Measurements from ENCODE around the gene HARS2.
A peak's percentile ranks its signal among the peaks of the same experiment; 100 is the strongest.
"Not testable (repeated sequence)": the region's sequence is repeated elsewhere in the genome, so short reads cannot be mapped to it uniquely, and the experiment has no call there.

Gene HARS2

GRCh38 chr5:140700177-140701144, 9.2 kb downstream of the HARS2 start, which contains the start of gene ZMAT2:
Gene ZMAT2, plus strand, starts transcription at chr5:140700447. Its CDS starts 14 bp downstream, at chr5:140700461.
- DNase-seq: peak; percentile 97

DNA sequence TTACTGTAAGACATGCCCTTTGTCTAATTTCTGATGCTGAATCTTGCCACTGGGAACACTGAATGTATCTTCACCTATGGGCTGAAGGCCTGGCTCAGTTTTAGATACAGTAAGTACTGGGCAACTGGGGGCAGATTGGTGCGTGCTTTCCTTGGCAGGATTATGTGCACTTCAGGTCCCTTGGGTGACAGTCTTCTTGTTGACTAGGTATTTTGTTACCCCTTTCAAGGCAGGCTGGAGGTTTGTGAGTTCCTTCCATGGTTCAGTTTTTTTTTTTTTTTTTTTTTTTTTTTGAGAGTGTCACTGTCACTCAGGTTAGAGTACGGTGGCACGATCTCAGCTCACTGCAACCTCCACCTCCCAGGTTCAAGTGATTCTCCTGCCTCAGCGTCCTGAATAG, 16.6 kb downstream of the HARS2 start:
- DNase-seq: no peak

GRCh38 chr5:140708787-140709186, 17.5 kb downstream of the HARS2 start:
- DNase-seq: not testable (repeated sequence)

GRCh38 chr5:140710899-140711552, 19.8 kb downstream of the HARS2 start:
- DNase-seq: peak; percentile 96

GRCh38 chr5:140711794-140712193, 20.5 kb downstream of the HARS2 start:
- no peak for DNase-seq

GRCh38 chr5:140713562-140714094, 22.4 kb downstream of the HARS2 start:
- no peak for DNase-seq

DNA sequence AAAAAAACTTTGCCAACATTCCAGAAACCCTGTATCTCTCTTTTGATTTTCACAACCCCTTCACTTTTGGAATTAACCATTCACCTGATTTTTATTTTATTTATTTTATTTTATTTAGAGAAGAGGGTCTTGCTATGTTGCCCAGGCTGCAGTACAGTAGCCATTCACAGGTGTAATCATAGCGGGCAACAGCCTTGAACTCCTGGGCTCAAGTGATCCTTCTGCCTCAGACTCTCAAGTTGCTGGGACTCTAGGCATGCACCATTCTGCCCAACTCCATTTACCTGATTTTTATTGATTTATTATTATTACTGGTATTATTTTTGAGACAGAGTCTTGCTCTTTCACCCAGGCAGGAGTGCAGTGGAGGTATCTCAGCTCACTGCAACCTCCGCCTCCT, 25.0 kb downstream of the HARS2 start:
- DNase-seq: not testable (repeated sequence)

DNA sequence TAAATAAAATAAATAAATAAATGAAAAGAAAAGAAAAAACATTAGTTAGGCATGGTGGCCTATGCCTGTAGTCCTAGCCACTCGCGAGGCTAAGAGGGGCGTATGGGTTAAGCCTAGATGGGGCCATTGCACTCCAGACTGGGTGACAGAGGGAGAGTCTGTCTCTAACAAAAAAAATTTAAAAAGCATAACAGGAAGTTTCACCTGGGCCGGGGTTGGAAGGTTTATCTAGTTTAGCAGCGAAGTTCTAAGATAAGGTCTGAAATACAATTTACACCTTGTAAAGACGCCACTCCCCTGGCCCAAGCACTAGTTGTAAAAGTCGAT, 27.0 kb downstream of the HARS2 start:
- DNase-seq: no peak

- DNase-seq: not testable (repeated sequence)
These were observed 29.5 kb downstream of the HARS2 start for GRCh38 chr5:140720738-140721137.

GRCh38 chr5:140721395-140721794, 30.1 kb downstream of the HARS2 start:
- DNase-seq: not testable (repeated sequence)

DNA sequence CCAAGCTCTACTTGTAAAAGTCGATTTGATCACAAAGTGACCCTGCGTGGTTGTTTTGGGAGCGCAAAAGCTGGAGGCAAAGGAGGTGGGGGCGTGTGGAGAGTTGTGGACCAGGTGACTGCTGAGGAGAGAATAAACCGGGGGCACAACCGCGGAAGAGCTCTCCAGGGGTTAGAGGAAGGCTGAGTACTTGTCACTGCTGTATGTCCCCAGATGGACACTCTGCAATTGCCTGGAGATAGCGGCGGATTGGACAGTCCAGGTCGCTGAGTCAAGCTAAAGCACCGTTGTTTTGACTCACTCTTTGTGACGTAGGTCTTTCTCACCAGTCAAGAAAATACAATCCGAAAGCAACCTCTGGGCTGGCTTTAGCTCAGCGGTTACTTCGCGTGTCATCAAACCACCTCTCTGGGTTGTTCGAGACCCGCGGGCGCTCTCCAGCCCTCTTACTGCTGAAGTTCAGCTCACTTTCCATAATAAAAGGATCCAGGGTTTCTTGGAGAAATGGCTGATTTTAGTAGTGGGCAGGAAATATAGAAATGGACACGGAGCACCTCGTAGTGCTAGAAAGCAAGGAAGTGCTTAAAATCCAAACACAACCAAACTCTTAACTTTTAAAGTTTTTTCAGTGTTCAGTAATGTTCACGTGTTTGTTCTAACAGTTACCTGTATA, 34.7 kb downstream of the HARS2 start:
- DNase-seq: peak; percentile 79

DNA sequence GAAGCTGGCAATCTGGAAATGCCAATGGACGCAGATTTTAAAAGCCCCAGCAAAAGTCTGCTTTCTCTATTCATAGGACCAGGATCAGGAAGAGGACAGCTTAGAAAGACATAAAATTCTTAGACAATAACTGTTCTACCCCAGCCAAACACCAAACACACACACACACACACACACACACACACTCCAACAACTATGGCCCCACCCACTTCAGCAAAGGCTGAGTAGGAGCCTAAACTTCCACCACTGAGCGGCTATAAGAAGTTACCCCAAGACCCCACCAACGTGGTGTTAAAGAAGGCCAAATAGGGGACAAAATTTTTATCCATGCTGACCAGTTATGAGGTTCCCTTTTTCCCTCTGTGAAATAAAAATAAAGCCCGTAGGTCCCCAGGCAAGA, 41.8 kb downstream of the HARS2 start:
- DNase-seq: no peak

GRCh38 chr5:140734354-140734753, 43.1 kb downstream of the HARS2 start:
- no peak for DNase-seq

DNA sequence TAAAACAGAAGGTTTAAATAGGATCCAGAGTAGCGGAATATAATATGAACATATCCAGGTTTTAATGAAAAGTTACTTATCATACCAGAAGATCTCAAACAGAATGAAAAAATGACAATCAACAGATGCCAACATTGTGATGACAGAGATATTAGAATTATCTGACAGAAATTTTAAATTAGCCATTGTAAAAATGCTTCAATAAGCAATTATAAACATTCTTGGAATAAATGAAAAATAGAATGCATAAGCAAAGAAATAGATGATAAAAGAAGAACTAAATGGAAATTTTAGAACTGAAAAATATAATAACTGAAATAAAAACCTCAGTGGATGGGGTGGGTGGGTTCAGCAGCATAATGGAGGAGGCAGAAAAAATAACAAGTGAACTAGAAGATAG, 46.2 kb downstream of the HARS2 start:
- DNase-seq: no peak

GRCh38 chr5:140741967-140742366, 50.7 kb downstream of the HARS2 start:
- DNase-seq: no peak
